GM18505 (cell line): ENCODE measurements around the gene PLAC1.

ENCODE experiments used
- ATAC-seq: cut with Tn5 transposase; IDR thresholded peaks from one replicate; pipeline ENCODE4 v1.9.1; 2021; ENCODE audit not compliant: unreplicated experiment
- POLR2A ChIP-seq: IDR thresholded peaks from 4 replicates; pipeline ENCODE4 v1.6.1; 2011; ENCODE audit warnings: borderline replicate concordance; ENCODE audit not compliant: insufficient read depth, insufficient read length; ENCODE audit errors: extremely low read depth

The PLAC1 gene

DNA sequence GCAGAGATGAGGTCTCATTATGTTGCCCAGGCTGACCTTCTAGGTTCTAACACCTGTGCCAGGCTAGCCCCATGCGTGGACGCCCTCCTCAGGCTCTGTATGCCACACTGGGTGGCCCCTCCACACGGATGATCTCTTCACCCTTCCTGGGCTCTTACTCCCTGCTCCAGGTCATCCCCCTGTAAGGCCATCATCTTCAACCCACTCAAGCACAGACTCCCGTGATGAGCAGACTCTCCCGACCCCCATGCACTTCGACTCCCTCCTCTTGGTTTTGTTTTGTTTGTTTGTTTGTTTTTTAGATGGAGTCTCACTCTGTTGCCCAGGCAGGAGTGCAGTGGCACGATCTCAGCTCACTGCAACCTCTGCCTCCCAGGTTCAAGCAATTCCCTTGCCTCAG lies 127.4 kb downstream of the PLAC1 start:
- ATAC-seq, result no peak
- TF ChIP-seq POLR2A, result no peak

DNA sequence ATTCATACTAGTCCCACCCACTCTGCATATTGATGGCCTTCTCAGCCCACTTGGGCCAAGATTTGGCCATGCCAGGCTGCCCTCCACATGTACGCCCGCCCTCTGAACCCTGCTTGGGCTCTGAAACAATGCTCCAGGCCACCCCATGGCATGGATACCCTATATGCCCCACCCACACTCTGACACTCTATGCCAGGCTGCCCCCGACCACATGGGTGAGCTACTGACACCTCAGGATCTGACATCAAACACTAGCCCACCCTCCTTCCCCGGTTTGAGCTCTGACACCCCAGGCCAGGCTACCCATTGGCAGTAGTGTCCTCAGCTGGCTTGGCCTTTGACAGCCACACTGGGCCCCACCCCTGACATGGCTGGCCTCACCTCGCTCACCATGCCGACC lies 128.8 kb downstream of the PLAC1 start:
- no peak for TF ChIP-seq POLR2A
- no peak for ATAC-seq

DNA sequence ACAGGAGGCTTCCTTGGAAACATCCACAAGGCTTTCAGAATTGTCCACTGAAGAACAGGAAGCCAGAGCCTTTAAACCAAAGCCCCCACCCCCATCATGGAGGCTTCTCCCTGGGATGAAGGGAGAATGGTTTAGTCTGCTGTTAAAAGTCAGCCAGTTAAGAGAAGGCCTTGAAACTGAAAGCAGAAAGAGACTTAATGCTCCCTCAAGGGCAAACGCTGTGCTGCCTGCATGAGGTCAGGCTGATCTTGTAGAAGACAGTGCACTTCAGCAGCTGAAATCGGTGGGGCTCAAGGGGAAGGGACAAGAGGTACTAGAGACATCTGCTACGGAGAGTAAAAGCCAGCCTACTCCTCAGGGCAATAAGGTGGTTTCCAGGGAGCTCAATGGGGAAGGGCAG lies 129.3 kb downstream of the PLAC1 start:
- ATAC-seq, result no peak
- TF ChIP-seq POLR2A, result no peak

GRCh38 chrX:134526399-134526798 lies 131.9 kb downstream of the PLAC1 start:
- ATAC-seq, result no peak
- TF ChIP-seq POLR2A, result no peak

GRCh38 chrX:134525086-134525792 lies 133.0 kb downstream of the PLAC1 start:
- ATAC-seq, result no peak
- no peak for TF ChIP-seq POLR2A

DNA sequence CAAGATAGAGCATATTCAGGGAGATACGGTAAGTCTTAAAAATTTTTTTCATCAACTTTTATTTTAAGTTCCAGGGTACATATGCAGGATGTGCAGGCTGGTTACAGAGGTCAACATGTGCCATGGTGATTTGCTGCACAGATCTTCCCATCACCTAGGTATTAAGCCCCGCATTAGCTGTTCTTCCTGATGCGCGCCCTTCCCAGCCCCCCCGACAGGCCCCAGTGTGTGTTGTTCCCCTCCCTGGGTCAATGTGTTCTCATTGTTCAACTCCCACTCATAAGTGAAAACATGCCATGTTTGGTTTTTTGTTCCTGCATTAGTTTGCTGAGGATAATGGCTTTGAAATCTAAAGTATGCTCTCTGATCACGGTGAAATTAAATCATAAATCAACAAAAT lies 134.1 kb downstream of the PLAC1 start:
- no peak for ATAC-seq
- TF ChIP-seq POLR2A, result no peak

- ATAC-seq, result no peak
- TF ChIP-seq POLR2A, result no peak
Measured at GRCh38 chrX:134520860-134521390, 137.3 kb downstream of the PLAC1 start.
